SU-DHL-6 (cell line): ENCODE results near the gene CCDC15.

ENCODE experiments used
- CTCF ChIP-seq: fragments of 200-600 bp; sonication (generic); IDR thresholded peaks from one replicate; pipeline ENCODE4 v1.5.1; 2017; ENCODE audit warnings: antibody characterized with exemption, mild to moderate bottlenecking, low read length, moderate library complexity; ENCODE audit not compliant: insufficient read depth, poor library complexity, severe bottlenecking
- EZH2phosphoT487 ChIP-seq: fragments of 200-600 bp; sonication (generic), shearing (Covaris generic); conservative IDR thresholded peaks from 2 replicates; pipeline ENCODE4 v1.6.1; 2018; ENCODE audit warnings: mild to moderate bottlenecking, antibody characterized with exemption, low read length, moderate library complexity, mixed read lengths

GRCh38 chr11:124937336-124937935 is 16.6 kb upstream of the CCDC15 start:
- TF ChIP-seq CTCF (no peak), EZH2phosphoT487 (no peak)
